GM12875 (cell line): ENCODE results near the gene MAGI2.

ENCODE experiments used
- H3K4me3 ChIP-seq: one replicate; pipeline ENCODE4 v1.5.1; 2011; ENCODE audit warnings: low read depth, low read length, control low read depth
- CTCF ChIP-seq: IDR thresholded peaks from 2 replicates; pipeline ENCODE4 v1.5.1; 2011; ENCODE audit warnings: low read depth, mild to moderate bottlenecking, control low read depth, inconsistent platforms, low read length, moderate library complexity, borderline replicate concordance; ENCODE audit not compliant: insufficient read depth

MAGI2 gene

GRCh38 chr7:79410345-79410744 lies 43.1 kb downstream of the MAGI2 start:
- no peak for TF ChIP-seq CTCF
- no peak overlapping the region for H3K4me3 ChIP-seq

DNA sequence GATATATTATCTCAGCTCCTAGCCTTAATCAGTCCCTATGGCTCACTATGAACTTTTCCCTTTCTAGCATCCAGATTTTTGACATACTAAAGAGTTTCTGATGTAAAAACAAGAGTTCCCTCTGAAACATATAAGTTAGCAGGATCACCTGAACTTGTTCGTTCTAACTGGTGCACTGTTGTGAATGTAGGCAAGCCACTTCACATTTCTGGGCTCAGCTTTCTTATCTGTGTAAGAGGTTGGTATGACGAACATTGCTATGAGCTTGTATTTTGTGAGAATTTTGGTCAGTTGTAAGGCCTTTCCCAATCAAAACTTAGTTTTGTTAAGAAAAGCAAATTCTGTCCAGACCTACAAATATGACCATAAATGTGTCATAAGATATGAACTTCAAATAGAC lies 46.1 kb downstream of the MAGI2 start:
- TF ChIP-seq CTCF: no peak
- H3K4me3 ChIP-seq: no peak overlapping the region

DNA sequence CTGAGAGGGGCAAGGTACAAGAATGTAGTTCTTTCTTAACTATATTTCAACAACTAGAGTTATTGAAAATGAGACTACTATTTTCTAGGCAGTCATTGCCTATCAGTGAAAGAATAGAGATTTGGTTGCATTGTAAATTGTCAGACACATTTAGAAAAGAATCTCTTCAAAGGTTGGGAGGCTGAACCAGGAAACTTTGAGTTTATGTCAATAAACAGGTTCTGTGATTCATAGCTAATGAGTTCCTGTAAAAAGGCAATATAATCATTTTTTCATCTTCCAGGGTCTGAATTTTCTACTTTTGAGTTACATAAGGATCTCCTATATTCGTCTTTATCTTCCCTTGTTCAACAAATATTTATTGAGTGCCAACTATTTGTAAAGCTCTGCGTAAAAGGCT lies 47.1 kb downstream of the MAGI2 start:
- H3K4me3 ChIP-seq: no peak overlapping the region
- no peak for TF ChIP-seq CTCF

DNA sequence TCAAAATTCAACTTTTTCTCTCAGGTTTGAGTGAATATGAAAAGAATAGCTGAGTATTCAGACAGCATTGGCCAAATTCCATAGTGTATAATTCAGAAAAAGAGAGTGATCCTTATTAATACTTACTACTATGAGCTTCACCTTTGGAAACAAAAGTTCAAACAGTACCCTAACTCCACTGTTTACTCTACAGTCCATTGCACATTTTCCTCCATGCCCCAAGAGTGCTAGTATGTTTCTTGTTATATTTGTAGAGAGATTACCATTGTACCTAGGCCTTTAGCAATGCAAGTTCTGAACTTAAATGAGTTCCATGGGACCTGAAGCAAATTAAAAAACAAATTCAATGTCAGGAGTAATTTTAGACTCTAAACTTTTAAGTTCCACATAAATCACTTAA lies 48.1 kb downstream of the MAGI2 start:
- H3K4me3 ChIP-seq: no peak overlapping the region
- no peak for TF ChIP-seq CTCF

GRCh38 chr7:79403879-79404278 lies 49.6 kb downstream of the MAGI2 start:
- no peak for TF ChIP-seq CTCF
- no peak overlapping the region for H3K4me3 ChIP-seq

- no peak for TF ChIP-seq CTCF
- no peak overlapping the region for H3K4me3 ChIP-seq
These were observed 50.0 kb downstream of the MAGI2 start for GRCh38 chr7:79403451-79403850.

DNA sequence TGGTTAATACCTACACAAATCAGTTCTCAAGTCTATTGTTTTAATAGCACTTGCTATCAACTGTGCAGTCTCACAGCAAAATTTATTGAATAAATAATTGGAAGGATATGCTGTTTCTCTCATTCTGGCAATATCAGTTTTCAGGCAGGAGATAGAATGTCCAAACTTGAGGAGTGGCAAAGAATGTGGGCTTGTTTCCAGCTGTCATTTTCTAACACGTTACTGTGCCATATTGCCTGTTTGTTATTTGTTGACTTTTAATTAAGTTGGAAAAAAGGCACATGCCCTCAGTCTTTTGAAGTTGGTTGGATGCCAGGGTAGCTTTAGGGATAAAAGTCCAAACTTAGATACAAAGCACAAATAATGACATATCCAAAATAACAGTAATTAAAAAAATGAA lies 52.2 kb downstream of the MAGI2 start:
- TF ChIP-seq CTCF: no peak
- no peak overlapping the region for H3K4me3 ChIP-seq
